Measurements from ENCODE around the gene TH. TPM values are rescaled to one million over a fixed set of nuclear protein-coding genes. Genes with fewer than 3 reads are reported as not detected.

Gene TH
- polyA plus RNA-seq, 1 donor from 2014 or later, result 3.6 TPM

GRCh38 chr11:2209900-2210321, 38.3 kb upstream of the TH start:
- Histone ChIP-seq H3K36me3 (ENCODE audit: insufficient read depth, low read length) (no peaks in the 10 kb centered on the region), H3K79me2 (replicated peaks; ENCODE audit: insufficient read depth, low read length) (no peaks in the 10 kb centered on the region), H3K4me2 (ENCODE audit: low read length) (no peak overlapping the region), H3K27me3 (ENCODE audit: insufficient read depth, low read depth, low read length) (no peaks in the 10 kb centered on the region), H3K9me3 (ENCODE audit: low read length) (no peaks in the 10 kb centered on the region), H3K27ac (ENCODE audit: low read length) (no peak overlapping the region), H3F3A (ENCODE audit: insufficient read depth, low read length, poor library complexity, severe bottlenecking) (no peaks in the 10 kb centered on the region), H4K20me1 (ENCODE audit: insufficient read depth) (no peaks in the 10 kb centered on the region), H3K4me3 (ENCODE audit: low read length) (no peak overlapping the region), H3K9ac (ENCODE audit: low read length) (no peak overlapping the region), H3K9me2 (ENCODE audit: insufficient read depth, low read length) (no peaks in the 10 kb centered on the region), H2AFZ (ENCODE audit: low read depth, low read length) (no peak overlapping the region)
- TF ChIP-seq MXI1 (conservative IDR thresholded peaks at IDR 0.05; ENCODE audit: poor library complexity, severe bottlenecking), result no peak
- TF ChIP-seq EZH2 (IDR thresholded peaks at IDR 0.05; ENCODE audit: borderline replicate concordance, insufficient read depth, low read length, poor library complexity, severe bottlenecking), result no peak
- TF ChIP-seq EP300 (conservative IDR thresholded peaks at IDR 0.05; ENCODE audit: poor library complexity, severe bottlenecking), result no peak
- TF ChIP-seq REST (IDR thresholded peaks at IDR 0.05; ENCODE audit: borderline replicate concordance), result no peak
- no peak for TF ChIP-seq RAD21 (conservative IDR thresholded peaks at IDR 0.05)
- TF ChIP-seq POLR2AphosphoS5 (IDR thresholded peaks at IDR 0.05), result no peak
- TF ChIP-seq TAF1 (IDR thresholded peaks at IDR 0.05; ENCODE audit: low read depth), result no peak
- no peak for TF ChIP-seq CTCF (IDR thresholded peaks at IDR 0.05; ENCODE audit: poor library complexity, severe bottlenecking)
- no peak for TF ChIP-seq SMC3 (conservative IDR thresholded peaks at IDR 0.05; ENCODE audit: poor library complexity)

- Histone ChIP-seq H3K79me2 (replicated peaks; ENCODE audit: insufficient read depth, low read length) (no peaks in the 10 kb centered on the region), H3K27ac (ENCODE audit: low read length) (no peak overlapping the region), H3K4me3 (ENCODE audit: low read length) (no peak overlapping the region), H3K9me3 (ENCODE audit: low read length) (no peaks in the 10 kb centered on the region), H3K27me3 (ENCODE audit: insufficient read depth, low read depth, low read length) (no peaks in the 10 kb centered on the region), H3K4me2 (ENCODE audit: low read length) (no peak overlapping the region), H3K9me2 (ENCODE audit: insufficient read depth, low read length) (no peaks in the 10 kb centered on the region), H3K36me3 (ENCODE audit: insufficient read depth, low read length) (no peaks in the 10 kb centered on the region), H3K9ac (ENCODE audit: low read length) (no peak overlapping the region), H4K20me1 (ENCODE audit: insufficient read depth) (no peaks in the 10 kb centered on the region), H3F3A (ENCODE audit: insufficient read depth, low read length, poor library complexity, severe bottlenecking) (no peaks in the 10 kb centered on the region), H2AFZ (ENCODE audit: low read depth, low read length) (no peak overlapping the region)
- TF ChIP-seq REST (IDR thresholded peaks at IDR 0.05; ENCODE audit: borderline replicate concordance) (no peak), TAF1 (IDR thresholded peaks at IDR 0.05; ENCODE audit: low read depth) (no peak), POLR2AphosphoS5 (IDR thresholded peaks at IDR 0.05) (no peak), SMC3 (conservative IDR thresholded peaks at IDR 0.05; ENCODE audit: poor library complexity) (no peak), EP300 (conservative IDR thresholded peaks at IDR 0.05; ENCODE audit: poor library complexity, severe bottlenecking) (no peak), MXI1 (conservative IDR thresholded peaks at IDR 0.05; ENCODE audit: poor library complexity, severe bottlenecking) (no peak), RAD21 (conservative IDR thresholded peaks at IDR 0.05) (no peak), EZH2 (IDR thresholded peaks at IDR 0.05; ENCODE audit: borderline replicate concordance, insufficient read depth, low read length, poor library complexity, severe bottlenecking) (no peak), CTCF (IDR thresholded peaks at IDR 0.05; ENCODE audit: poor library complexity, severe bottlenecking) (no peak)
Observed at GRCh38 chr11:2209370-2209801, 37.8 kb upstream of the TH start.
